ENCODE measurements around the gene ASTL.

The ASTL gene

GRCh38 chr2:96137321-96138178, 752 bp downstream of the ASTL start:
- Histone ChIP-seq H3K27me3 (ENCODE audit: control insufficient read depth in 2 of 2, insufficient read depth in 2 of 2, low read length in 2 of 2) (no peaks in the 10 kb centered on the region), H3K9ac (ENCODE audit: low read depth in 1 of 2, low read length in 2 of 2) (peak overlapping the region in 1 of 2 donors; percentile 54), H3K4me3 (ENCODE audit: low read length in 2 of 2) (no peak overlapping the region), H3K9me3 (ENCODE audit: control insufficient read depth in 2 of 2, low read length in 2 of 2) (no peaks in the 10 kb centered on the region), H3K27ac (ENCODE audit: low read depth in 2 of 2, low read length in 2 of 2) (peak overlapping the region; percentile 72 to 83), H3K4me1 (ENCODE audit: control insufficient read depth in 2 of 2, insufficient read depth in 2 of 2, low read length in 2 of 2) (peaks cover 12 to 15% of the 10 kb centered on the region in 2 donors), H3K36me3 (ENCODE audit: control insufficient read depth in 2 of 2, insufficient read depth in 2 of 2, low read length in 2 of 2) (no peaks in the 10 kb centered on the region)

GRCh38 chr2:96136129-96136720, 2.1 kb downstream of the ASTL start:
- H3K4me1 ChIP-seq (ENCODE audit: control insufficient read depth in 2 of 2, insufficient read depth in 2 of 2, low read length in 2 of 2) = peaks cover 10 to 15% of the 10 kb centered on the region in 2 donors
- no peak overlapping the region for H3K27ac ChIP-seq (ENCODE audit: low read depth in 2 of 2, low read length in 2 of 2)
- no peak overlapping the region for H3K4me3 ChIP-seq (ENCODE audit: low read length in 2 of 2)
- no peaks in the 10 kb centered on the region for H3K27me3 ChIP-seq (ENCODE audit: control insufficient read depth in 2 of 2, insufficient read depth in 2 of 2, low read length in 2 of 2)
- no peak overlapping the region for H3K9ac ChIP-seq (ENCODE audit: low read depth in 1 of 2, low read length in 2 of 2)
- H3K36me3 ChIP-seq (ENCODE audit: control insufficient read depth in 2 of 2, insufficient read depth in 2 of 2, low read length in 2 of 2) = no peaks in the 10 kb centered on the region
- no peaks in the 10 kb centered on the region for H3K9me3 ChIP-seq (ENCODE audit: control insufficient read depth in 2 of 2, low read length in 2 of 2)

- Histone ChIP-seq H3K4me3 (ENCODE audit: low read length in 2 of 2) (no peak overlapping the region), H3K9me3 (ENCODE audit: control insufficient read depth in 2 of 2, low read length in 2 of 2) (no peaks in the 10 kb centered on the region), H3K4me1 (ENCODE audit: control insufficient read depth in 2 of 2, insufficient read depth in 2 of 2, low read length in 2 of 2) (peaks cover 10 to 15% of the 10 kb centered on the region in 2 donors), H3K27ac (ENCODE audit: low read depth in 2 of 2, low read length in 2 of 2) (no peak overlapping the region), H3K36me3 (ENCODE audit: control insufficient read depth in 2 of 2, insufficient read depth in 2 of 2, low read length in 2 of 2) (no peaks in the 10 kb centered on the region), H3K9ac (ENCODE audit: low read depth in 1 of 2, low read length in 2 of 2) (no peak overlapping the region), H3K27me3 (ENCODE audit: control insufficient read depth in 2 of 2, insufficient read depth in 2 of 2, low read length in 2 of 2) (no peaks in the 10 kb centered on the region)
Observed at GRCh38 chr2:96135621-96136020, 2.7 kb downstream of the ASTL start.

- no peak overlapping the region for H3K27ac ChIP-seq (ENCODE audit: low read depth in 2 of 2, low read length in 2 of 2)
- no peaks in the 10 kb centered on the region for H3K36me3 ChIP-seq (ENCODE audit: control insufficient read depth in 2 of 2, insufficient read depth in 2 of 2, low read length in 2 of 2)
- H3K4me1 ChIP-seq (ENCODE audit: control insufficient read depth in 2 of 2, insufficient read depth in 2 of 2, low read length in 2 of 2) = peaks cover 10 to 15% of the 10 kb centered on the region in 2 donors
- H3K4me3 ChIP-seq (ENCODE audit: low read length in 2 of 2) = no peak overlapping the region
- no peaks in the 10 kb centered on the region for H3K27me3 ChIP-seq (ENCODE audit: control insufficient read depth in 2 of 2, insufficient read depth in 2 of 2, low read length in 2 of 2)
- no peak overlapping the region for H3K9ac ChIP-seq (ENCODE audit: low read depth in 1 of 2, low read length in 2 of 2)
- H3K9me3 ChIP-seq (ENCODE audit: control insufficient read depth in 2 of 2, low read length in 2 of 2) = no peaks in the 10 kb centered on the region
Observed at GRCh38 chr2:96135171-96135570, 3.1 kb downstream of the ASTL start.

GRCh38 chr2:96134421-96134820, 3.9 kb downstream of the ASTL start:
- no peaks in the 10 kb centered on the region for H3K36me3 ChIP-seq (ENCODE audit: control insufficient read depth in 2 of 2, insufficient read depth in 2 of 2, low read length in 2 of 2)
- H3K4me1 ChIP-seq (ENCODE audit: control insufficient read depth in 2 of 2, insufficient read depth in 2 of 2, low read length in 2 of 2) = peaks cover 10 to 15% of the 10 kb centered on the region in 2 donors
- no peak overlapping the region for H3K27ac ChIP-seq (ENCODE audit: low read depth in 2 of 2, low read length in 2 of 2)
- no peak overlapping the region for H3K9ac ChIP-seq (ENCODE audit: low read depth in 1 of 2, low read length in 2 of 2)
- H3K27me3 ChIP-seq (ENCODE audit: control insufficient read depth in 2 of 2, insufficient read depth in 2 of 2, low read length in 2 of 2) = no peaks in the 10 kb centered on the region
- H3K4me3 ChIP-seq (ENCODE audit: low read length in 2 of 2) = no peak overlapping the region
- no peaks in the 10 kb centered on the region for H3K9me3 ChIP-seq (ENCODE audit: control insufficient read depth in 2 of 2, low read length in 2 of 2)

GRCh38 chr2:96131813-96132745, 6.2 kb downstream of the ASTL start:
- H3K4me3 ChIP-seq (ENCODE audit: low read length in 2 of 2) = no peak overlapping the region
- no peaks in the 10 kb centered on the region for H3K4me1 ChIP-seq (ENCODE audit: control insufficient read depth in 2 of 2, insufficient read depth in 2 of 2, low read length in 2 of 2)
- no peak overlapping the region for H3K9ac ChIP-seq (ENCODE audit: low read depth in 1 of 2, low read length in 2 of 2)
- no peaks in the 10 kb centered on the region for H3K9me3 ChIP-seq (ENCODE audit: control insufficient read depth in 2 of 2, low read length in 2 of 2)
- no peak overlapping the region for H3K27ac ChIP-seq (ENCODE audit: low read depth in 2 of 2, low read length in 2 of 2)
- H3K36me3 ChIP-seq (ENCODE audit: control insufficient read depth in 2 of 2, insufficient read depth in 2 of 2, low read length in 2 of 2) = no peaks in the 10 kb centered on the region
- no peaks in the 10 kb centered on the region for H3K27me3 ChIP-seq (ENCODE audit: control insufficient read depth in 2 of 2, insufficient read depth in 2 of 2, low read length in 2 of 2)

GRCh38 chr2:96131152-96131812, 7.0 kb downstream of the ASTL start:
- no peaks in the 10 kb centered on the region for H3K9me3 ChIP-seq (ENCODE audit: control insufficient read depth in 2 of 2, low read length in 2 of 2)
- no peaks in the 10 kb centered on the region for H3K36me3 ChIP-seq (ENCODE audit: control insufficient read depth in 2 of 2, insufficient read depth in 2 of 2, low read length in 2 of 2)
- H3K4me1 ChIP-seq (ENCODE audit: control insufficient read depth in 2 of 2, insufficient read depth in 2 of 2, low read length in 2 of 2) = no peaks in the 10 kb centered on the region
- no peak overlapping the region for H3K27ac ChIP-seq (ENCODE audit: low read depth in 2 of 2, low read length in 2 of 2)
- no peaks in the 10 kb centered on the region for H3K27me3 ChIP-seq (ENCODE audit: control insufficient read depth in 2 of 2, insufficient read depth in 2 of 2, low read length in 2 of 2)
- no peak overlapping the region for H3K4me3 ChIP-seq (ENCODE audit: low read length in 2 of 2)
- no peak overlapping the region for H3K9ac ChIP-seq (ENCODE audit: low read depth in 1 of 2, low read length in 2 of 2)

GRCh38 chr2:96130483-96130882, 7.8 kb downstream of the ASTL start:
- no peak overlapping the region for H3K4me3 ChIP-seq (ENCODE audit: low read length in 2 of 2)
- no peaks in the 10 kb centered on the region for H3K9me3 ChIP-seq (ENCODE audit: control insufficient read depth in 2 of 2, low read length in 2 of 2)
- H3K9ac ChIP-seq (ENCODE audit: low read depth in 1 of 2, low read length in 2 of 2) = no peak overlapping the region
- H3K36me3 ChIP-seq (ENCODE audit: control insufficient read depth in 2 of 2, insufficient read depth in 2 of 2, low read length in 2 of 2) = no peaks in the 10 kb centered on the region
- no peak overlapping the region for H3K27ac ChIP-seq (ENCODE audit: low read depth in 2 of 2, low read length in 2 of 2)
- no peaks in the 10 kb centered on the region for H3K27me3 ChIP-seq (ENCODE audit: control insufficient read depth in 2 of 2, insufficient read depth in 2 of 2, low read length in 2 of 2)
- no peaks in the 10 kb centered on the region for H3K4me1 ChIP-seq (ENCODE audit: control insufficient read depth in 2 of 2, insufficient read depth in 2 of 2, low read length in 2 of 2)

GRCh38 chr2:96129528-96130120, 8.7 kb downstream of the ASTL start:
- H3K27me3 ChIP-seq (ENCODE audit: control insufficient read depth in 2 of 2, insufficient read depth in 2 of 2, low read length in 2 of 2) = peaks cover 0 to 4% of the 10 kb centered on the region in 2 donors
- H3K27ac ChIP-seq (ENCODE audit: low read depth in 2 of 2, low read length in 2 of 2) = no peak overlapping the region
- H3K36me3 ChIP-seq (ENCODE audit: control insufficient read depth in 2 of 2, insufficient read depth in 2 of 2, low read length in 2 of 2) = no peaks in the 10 kb centered on the region
- H3K4me3 ChIP-seq (ENCODE audit: low read length in 2 of 2) = no peak overlapping the region
- H3K9me3 ChIP-seq (ENCODE audit: control insufficient read depth in 2 of 2, low read length in 2 of 2) = no peaks in the 10 kb centered on the region
- no peak overlapping the region for H3K9ac ChIP-seq (ENCODE audit: low read depth in 1 of 2, low read length in 2 of 2)
- no peaks in the 10 kb centered on the region for H3K4me1 ChIP-seq (ENCODE audit: control insufficient read depth in 2 of 2, insufficient read depth in 2 of 2, low read length in 2 of 2)
